ENCODE data around the gene HOXD4. TPM values are rescaled to one million over a fixed set of nuclear protein-coding genes. Genes with fewer than 3 reads are reported as not detected.

Gene HOXD4
- total RNA-seq, 1 donor from 2014 or later = not detected

- DNase-seq = no peak
These were observed 11.5 kb upstream of the HOXD4 start for GRCh38 chr2:176139661-176140512.

- DNase-seq = peak; percentile 54
These were observed 10.6 kb upstream of the HOXD4 start for GRCh38 chr2:176140513-176141317.

- DNase-seq = no peak
These were observed 9.1 kb upstream of the HOXD4 start for GRCh38 chr2:176142281-176142680.

- no peak for DNase-seq
These were observed 6.0 kb upstream of the HOXD4 start for GRCh38 chr2:176145085-176145969.

GRCh38 chr2:176146101-176146500 lies 5.2 kb upstream of the HOXD4 start:
- no peak for DNase-seq

- DNase-seq = no peak
These were observed 4.7 kb upstream of the HOXD4 start for GRCh38 chr2:176146645-176147044.

- DNase-seq = no peak
These were observed 4.0 kb upstream of the HOXD4 start for GRCh38 chr2:176147210-176147799.

GRCh38 chr2:176147800-176148496 lies 3.4 kb upstream of the HOXD4 start:
- DNase-seq = no peak

- DNase-seq = no peak
These were observed 2.5 kb upstream of the HOXD4 start for GRCh38 chr2:176148751-176149421.

GRCh38 chr2:176149481-176149938 lies 1.8 kb upstream of the HOXD4 start:
- no peak for DNase-seq

- DNase-seq = no peak
These were observed 1.3 kb upstream of the HOXD4 start for GRCh38 chr2:176149939-176150583.

GRCh38 chr2:176150584-176151441 lies 537 bp upstream of the HOXD4 start:
- no peak for DNase-seq

- DNase-seq = no peak
These were observed 1.2 kb downstream of the HOXD4 start for GRCh38 chr2:176152350-176153181.

- no peak for DNase-seq
These were observed 3.4 kb downstream of the HOXD4 start for GRCh38 chr2:176154576-176155252.

GRCh38 chr2:176155356-176156044 lies 4.2 kb downstream of the HOXD4 start:
- no peak for DNase-seq

GRCh38 chr2:176156301-176156806 lies 5.0 kb downstream of the HOXD4 start:
- no peak for DNase-seq
